PC-9 (cell line): ENCODE measurements around the gene PDE3B.

Experiments used
- EZH2 ChIP-seq: fragments of 200-600 bp; sonication (generic); IDR thresholded peaks from 2 replicates; pipeline ENCODE4 v1.8.0; 2017; ENCODE audit warnings: antibody characterized with exemption, low read depth
- TF ChIP-seq, protein P1 (sequence below): fragments of 200-600 bp; sonication (generic); conservative IDR thresholded peaks from 2 replicates; pipeline ENCODE4 v1.6.1; 2017; ENCODE audit warnings: mixed run types, antibody characterized with exemption, mild to moderate bottlenecking, moderate library complexity

DNA sequence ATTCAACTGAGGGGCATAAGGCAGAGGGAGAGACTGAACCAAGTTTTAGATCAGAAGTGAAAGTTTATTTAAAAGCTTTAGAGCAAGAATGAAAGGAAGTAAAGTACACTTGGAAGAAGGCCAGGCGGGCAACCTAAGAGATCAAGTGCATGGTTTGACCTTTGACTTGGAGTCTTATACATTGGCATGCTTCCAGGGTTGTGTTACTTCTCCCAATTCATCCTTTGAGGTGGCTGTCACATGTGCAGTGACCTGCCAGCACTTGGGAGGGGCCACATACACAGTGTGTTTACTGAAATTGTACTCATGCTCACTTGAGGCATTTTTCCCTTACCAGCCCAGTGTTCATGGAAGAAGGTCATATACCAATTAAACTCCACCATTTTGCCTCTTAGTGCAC lies 218.1 kb downstream of the PDE3B start:
- TF ChIP-seq, protein P1, sequence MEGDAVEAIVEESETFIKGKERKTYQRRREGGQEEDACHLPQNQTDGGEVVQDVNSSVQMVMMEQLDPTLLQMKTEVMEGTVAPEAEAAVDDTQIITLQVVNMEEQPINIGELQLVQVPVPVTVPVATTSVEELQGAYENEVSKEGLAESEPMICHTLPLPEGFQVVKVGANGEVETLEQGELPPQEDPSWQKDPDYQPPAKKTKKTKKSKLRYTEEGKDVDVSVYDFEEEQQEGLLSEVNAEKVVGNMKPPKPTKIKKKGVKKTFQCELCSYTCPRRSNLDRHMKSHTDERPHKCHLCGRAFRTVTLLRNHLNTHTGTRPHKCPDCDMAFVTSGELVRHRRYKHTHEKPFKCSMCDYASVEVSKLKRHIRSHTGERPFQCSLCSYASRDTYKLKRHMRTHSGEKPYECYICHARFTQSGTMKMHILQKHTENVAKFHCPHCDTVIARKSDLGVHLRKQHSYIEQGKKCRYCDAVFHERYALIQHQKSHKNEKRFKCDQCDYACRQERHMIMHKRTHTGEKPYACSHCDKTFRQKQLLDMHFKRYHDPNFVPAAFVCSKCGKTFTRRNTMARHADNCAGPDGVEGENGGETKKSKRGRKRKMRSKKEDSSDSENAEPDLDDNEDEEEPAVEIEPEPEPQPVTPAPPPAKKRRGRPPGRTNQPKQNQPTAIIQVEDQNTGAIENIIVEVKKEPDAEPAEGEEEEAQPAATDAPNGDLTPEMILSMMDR = no peak
- no peak for TF ChIP-seq EZH2
